A549 (cell line): Measurements from ENCODE around the gene PRRC2B. TPM values are rescaled to one million over a fixed set of nuclear protein-coding genes. Genes with fewer than 3 reads are reported as not detected.

ENCODE experiments used
- ATAC-seq, 2 experiments: fragments of 200-7000 bp in 1 of 2; fragments of >200 bp in 1 of 2; cut with Nextera tagmentation in 1 of 2; cut with Tn5 transposase in 1 of 2; 3 replicates each; pipeline versions ENCODE4 v1.8.0 to v1.9.1; 2018 to 2020; ENCODE audit warnings: mild to moderate bottlenecking in 1 of 2, moderate library complexity in 1 of 2
- CTCF ChIA-PET: fragments of 300-600 bp; sonication (Branson Sonifier 250); formaldehyde crosslinking; extraction: SDS; loops from one replicate; lab custom pipeline; 2021; ENCODE audit warnings: antibody characterized with exemption, inconsistent platforms; lab: Yijun Ruan, JAX
- POLR2A ChIA-PET: fragments of 350-600 bp; formaldehyde crosslinking; extraction: SDS; loops from one replicate; lab custom pipeline; 2021; ENCODE audit warnings: antibody characterized with exemption, inconsistent platforms; lab: Yijun Ruan, JAX
- DNase-seq, 2 experiments: peaks; one replicate each; pipeline versions ENCODE4 v3.0.0 to v3.0.0-alpha.2; 2011 to 2016; ENCODE audit warnings: low read depth in 1 of 2, low spot score in 1 of 2
- FAIRE-seq: peaks from 2 replicates; lab custom pipeline; 2011; peaks lifted over from hg19 to GRCh38; lab: Jason Lieb, UNC
- H3K27ac ChIP-seq, 2 experiments: fragments of >200 bp; sonication (Bioruptor Twin); formaldehyde crosslinking; 3 replicates each; pipeline ENCODE4 v1.5.1; 2016 to 2017
- H3K4me1 ChIP-seq: fragments of >200 bp; sonication (Bioruptor Twin); formaldehyde crosslinking; 3 replicates; pipeline ENCODE4 v1.6.1; 2016
- H3K4me2 ChIP-seq: fragments of >200 bp; sonication (Bioruptor Twin); formaldehyde crosslinking; 3 replicates; pipeline ENCODE4 v1.6.1; 2016
- H3K4me3 ChIP-seq: fragments of >200 bp; sonication (Bioruptor Twin); formaldehyde crosslinking; 3 replicates; pipeline ENCODE4 v1.5.1; 2016
- H3K9me3 ChIP-seq: fragments of >200 bp; sonication (Bioruptor Twin); formaldehyde crosslinking; 3 replicates; pipeline ENCODE4 v1.6.1; 2016
- CBX2 ChIP-seq: fragments of 200-600 bp; sonication (generic); IDR thresholded peaks from 2 replicates; pipeline ENCODE4 v1.6.1; 2016; ENCODE audit warnings: low read depth, mild to moderate bottlenecking, borderline replicate concordance
- CBX8 ChIP-seq: fragments of 200-600 bp; sonication (generic); IDR thresholded peaks from 2 replicates; pipeline ENCODE4 v1.6.1; 2016
- ESRRA ChIP-seq: fragments of 150-350 bp; IDR thresholded peaks from 2 replicates; pipeline ENCODE4 v1.6.1; 2014; ENCODE audit warnings: mild to moderate bottlenecking, low read length, borderline replicate concordance
- FOXS1 ChIP-seq: fragments of 250-450 bp; sonication (Bioruptor Pico); IDR thresholded peaks from 2 replicates; pipeline ENCODE4 v1.5.0; 2020; ENCODE audit warnings: mild to moderate bottlenecking, moderate library complexity
- GATA3 ChIP-seq: IDR thresholded peaks from 2 replicates; pipeline ENCODE4 v1.6.1; 2012; ENCODE audit warnings: borderline replicate concordance
- HDAC2 ChIP-seq: fragments of 200-600 bp; sonication (generic); IDR thresholded peaks from 2 replicates; pipeline ENCODE4 v1.6.1; 2016
- HOXA7 ChIP-seq: fragments of 250-450 bp; sonication (Bioruptor Pico); IDR thresholded peaks from 2 replicates; pipeline ENCODE4 v1.5.0; 2020; ENCODE audit warnings: mild to moderate bottlenecking, moderate library complexity
- HOXB5 ChIP-seq: fragments of 250-450 bp; sonication (Bioruptor Pico); IDR thresholded peaks from 2 replicates; pipeline ENCODE4 v1.5.0; 2020; ENCODE audit warnings: mild to moderate bottlenecking, moderate library complexity
- JUN ChIP-seq, 2 experiments: fragments of >200 bp; sonication (Bioruptor Twin); formaldehyde crosslinking; IDR thresholded peaks; 2 replicates in 1 of 2; 3 replicates in 1 of 2; pipeline ENCODE4 v1.6.1; 2016 to 2017
- MAFK ChIP-seq: fragments of 450-650 bp; IDR thresholded peaks from 2 replicates; pipeline ENCODE4 v1.6.1; 2014; ENCODE audit not compliant: partially characterized antibody
- MAX ChIP-seq: IDR thresholded peaks from 2 replicates; pipeline ENCODE4 v1.6.1; 2012
- MYC ChIP-seq: IDR thresholded peaks from 2 replicates; pipeline ENCODE4 v1.6.1; 2012; ENCODE audit warnings: mild to moderate bottlenecking, inconsistent platforms, low read length, improper control_type of control experiment, borderline replicate concordance
- NFE2L2 ChIP-seq: fragments of 150-350 bp; conservative IDR thresholded peaks from 2 replicates; pipeline ENCODE4 v1.6.1; 2014; ENCODE audit warnings: low read length
- NR3C1 ChIP-seq: fragments of >200 bp; sonication (Bioruptor Twin); formaldehyde crosslinking; IDR thresholded peaks from 3 replicates; pipeline ENCODE4 v1.6.1; 2017
- RCOR1 ChIP-seq: fragments of 150-350 bp; IDR thresholded peaks from 2 replicates; pipeline ENCODE4 v1.6.1; 2014; ENCODE audit warnings: antibody characterized with exemption, low read length, low read depth
- TP53 ChIP-seq: fragments of 250-450 bp; sonication (Bioruptor Pico); IDR thresholded peaks from 2 replicates; pipeline ENCODE4 v1.5.0; 2021; ENCODE audit warnings: mild to moderate bottlenecking, moderate library complexity
- ZC3H11A ChIP-seq: fragments of 450-650 bp; IDR thresholded peaks from 2 replicates; pipeline ENCODE4 v1.6.1; 2014; ENCODE audit warnings: antibody characterized with exemption, mild to moderate bottlenecking
- ZFP36 ChIP-seq: fragments of 450-650 bp; IDR thresholded peaks from 2 replicates; pipeline ENCODE4 v1.6.1; 2014; ENCODE audit warnings: borderline replicate concordance; ENCODE audit not compliant: partially characterized antibody
- ZNF302 ChIP-seq: fragments of 250-450 bp; sonication (Bioruptor Pico); IDR thresholded peaks from 2 replicates; pipeline ENCODE4 v1.9.0; 2021; ENCODE audit warnings: inconsistent platforms, mild to moderate bottlenecking, moderate library complexity
- whole genome bisulfite sequencing: methylation state at CpG from one replicate; pipeline ENCODE4 v1.1.6; 2017; ENCODE audit errors: missing lambda C conversion rate; 5-methylcytosine and 5-hydroxymethylcytosine counted together
- polyA plus RNA-seq, 4 experiments: library from polyadenylated mRNA; depleted of rRNA in 3 of 4; stranded (reverse); fragments of >200 nt; fragmentation: RNase III in 1 of 4; extraction: RNeasy Plus Mini Kit Qiagen cat#74134 plus additional on column Dnase treatment in 1 of 4; gene quantifications; 2 replicates in 3 of 4; 3 replicates in 1 of 4; pipeline ENCODE4 v1.2.3, GENCODE V29; 2011 to 2017
- TF ChIP-seq, protein P1 (sequence below): fragments of 200-600 bp; sonication (generic); IDR thresholded peaks from 2 replicates; pipeline ENCODE4 v1.6.1; 2016; ENCODE audit warnings: antibody characterized with exemption, mild to moderate bottlenecking, moderate library complexity
- TF ChIP-seq, protein P2 (sequence below): fragments of 150-350 bp; IDR thresholded peaks from 2 replicates; pipeline ENCODE4 v1.6.1; 2014; ENCODE audit warnings: low read depth, mild to moderate bottlenecking, low read length

PRRC2B gene
- polyA plus RNA-seq, 2 of the 4 experiments (the other 2 are of a cell fraction): 35.6 to 47.3 TPM

DNA sequence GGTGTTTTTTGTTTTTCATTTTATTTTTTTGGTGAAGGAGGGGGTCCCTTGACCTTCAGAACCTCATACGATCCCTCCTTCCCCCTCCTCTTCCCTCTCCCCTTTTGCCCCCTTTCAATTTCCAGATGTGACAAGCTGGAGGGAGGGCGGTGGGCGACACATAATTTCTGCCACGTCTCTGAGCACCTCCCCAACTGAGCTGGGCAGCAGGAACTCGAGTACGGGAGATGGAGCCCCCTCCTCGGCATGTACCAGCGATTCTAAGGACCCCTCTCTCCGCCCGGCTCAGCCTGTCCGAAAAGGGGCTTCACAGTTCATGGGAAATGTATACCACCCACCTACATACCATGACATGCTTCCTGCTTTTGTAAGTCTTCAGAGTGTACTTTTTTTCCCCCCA, 52.4 kb downstream of the PRRC2B start:
- H3K27ac ChIP-seq: no peak overlapping the region
- 92% methylated on average over 11 of the region's 11 CpGs for WGBS
- TF ChIP-seq MAX (no peak), CBX2 (no peak), TP53 (CRISPR knock-in tag) (no peak), RCOR1 (no peak), CBX8 (no peak), MYC (no peak), JUN (IDR thresholded peaks at IDR 0.05) (no peak), ZC3H11A (no peak), ZFP36 (no peak)
- TF ChIP-seq, protein P1, sequence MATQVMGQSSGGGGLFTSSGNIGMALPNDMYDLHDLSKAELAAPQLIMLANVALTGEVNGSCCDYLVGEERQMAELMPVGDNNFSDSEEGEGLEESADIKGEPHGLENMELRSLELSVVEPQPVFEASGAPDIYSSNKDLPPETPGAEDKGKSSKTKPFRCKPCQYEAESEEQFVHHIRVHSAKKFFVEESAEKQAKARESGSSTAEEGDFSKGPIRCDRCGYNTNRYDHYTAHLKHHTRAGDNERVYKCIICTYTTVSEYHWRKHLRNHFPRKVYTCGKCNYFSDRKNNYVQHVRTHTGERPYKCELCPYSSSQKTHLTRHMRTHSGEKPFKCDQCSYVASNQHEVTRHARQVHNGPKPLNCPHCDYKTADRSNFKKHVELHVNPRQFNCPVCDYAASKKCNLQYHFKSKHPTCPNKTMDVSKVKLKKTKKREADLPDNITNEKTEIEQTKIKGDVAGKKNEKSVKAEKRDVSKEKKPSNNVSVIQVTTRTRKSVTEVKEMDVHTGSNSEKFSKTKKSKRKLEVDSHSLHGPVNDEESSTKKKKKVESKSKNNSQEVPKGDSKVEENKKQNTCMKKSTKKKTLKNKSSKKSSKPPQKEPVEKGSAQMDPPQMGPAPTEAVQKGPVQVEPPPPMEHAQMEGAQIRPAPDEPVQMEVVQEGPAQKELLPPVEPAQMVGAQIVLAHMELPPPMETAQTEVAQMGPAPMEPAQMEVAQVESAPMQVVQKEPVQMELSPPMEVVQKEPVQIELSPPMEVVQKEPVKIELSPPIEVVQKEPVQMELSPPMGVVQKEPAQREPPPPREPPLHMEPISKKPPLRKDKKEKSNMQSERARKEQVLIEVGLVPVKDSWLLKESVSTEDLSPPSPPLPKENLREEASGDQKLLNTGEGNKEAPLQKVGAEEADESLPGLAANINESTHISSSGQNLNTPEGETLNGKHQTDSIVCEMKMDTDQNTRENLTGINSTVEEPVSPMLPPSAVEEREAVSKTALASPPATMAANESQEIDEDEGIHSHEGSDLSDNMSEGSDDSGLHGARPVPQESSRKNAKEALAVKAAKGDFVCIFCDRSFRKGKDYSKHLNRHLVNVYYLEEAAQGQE: no peak
- H3K4me1 ChIP-seq: no peaks in the 10 kb centered on the region
- no peak overlapping the region for H3K4me3 ChIP-seq
- FAIRE-seq (no peak), ATAC-seq (no peak), DNase-seq (no peak)
- no peaks in the 10 kb centered on the region for H3K9me3 ChIP-seq
- CTCF ChIA-PET: interaction anchor here (0.6 to 1.4 kb wide), 3 partner anchors 9 to 35 kb away, joined by 3 read pairs; no protein-coding TSS in a partner anchor
- POLR2A ChIA-PET: no interaction called here
- no peak overlapping the region for H3K4me2 ChIP-seq

- no peak for DNase-seq
- no peak; a peak in 1 of 6 replicates for ATAC-seq
- ChIA-PET CTCF (interaction anchor here (0.6 to 1.7 kb wide), 7 partner anchors 9 to 97 kb away, joined by 3 to 14 read pairs (median 3); no protein-coding TSS in a partner anchor), POLR2A (no interaction called here)
- Histone ChIP-seq H3K27ac (no peak overlapping the region), H3K9me3 (no peaks in the 10 kb centered on the region), H3K4me3 (no peak overlapping the region), H3K4me2 (no peak overlapping the region), H3K4me1 (no peaks in the 10 kb centered on the region)
- 90% methylated on average over 8 of the region's 8 CpGs for WGBS
- TF ChIP-seq HOXA7 (CRISPR knock-in tag): no peak
- no peak for TF ChIP-seq HOXB5
- no peak for TF ChIP-seq FOXS1 (CRISPR knock-in tag)
- TF ChIP-seq GATA3: no peak
- TF ChIP-seq MAFK: no peak
- TF ChIP-seq TP53 (CRISPR knock-in tag): no peak
- TF ChIP-seq NR3C1: no peak
- TF ChIP-seq ESRRA: no peak
- TF ChIP-seq NFE2L2: no peak
- TF ChIP-seq HDAC2: no peak
- FAIRE-seq: no peak
Measured at GRCh38 chr9:131447148-131447547, 53.3 kb downstream of the PRRC2B start.

DNA sequence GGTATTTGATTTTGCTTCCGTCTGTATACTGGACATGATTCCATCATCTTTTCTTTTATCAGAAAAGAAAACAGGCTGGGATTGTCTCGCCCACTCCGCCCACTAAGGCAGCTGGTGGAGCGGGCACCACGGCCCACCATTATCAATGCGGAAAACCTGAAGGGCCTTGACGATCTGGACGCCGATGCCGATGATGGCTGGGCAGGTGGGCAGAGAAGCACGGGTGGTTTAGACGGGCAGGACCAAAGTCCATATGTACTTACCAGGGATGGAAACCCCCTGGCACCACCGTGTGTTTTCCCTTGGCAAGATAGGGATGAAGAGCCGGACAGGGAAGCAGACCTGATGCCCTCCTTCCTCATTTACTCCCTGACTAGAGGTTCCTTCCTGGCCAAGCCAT, 53.7 kb downstream of the PRRC2B start:
- POLR2A ChIA-PET: no interaction called here

More for the DNA sequence above, 53.7 kb downstream of the PRRC2B start:
- H3K4me1 ChIP-seq: no peaks in the 10 kb centered on the region
- no peak; a peak in 1 of 6 replicates for ATAC-seq
- no peak for DNase-seq
- no peak for FAIRE-seq
- CTCF ChIA-PET: interaction anchor here (0.6 to 1.7 kb wide), 4 partner anchors 9 to 98 kb away, joined by 3 to 14 read pairs (median 4); no protein-coding TSS in a partner anchor
- H3K4me2 ChIP-seq: no peak overlapping the region
- WGBS: 87% methylated on average over 14 of the region's 14 CpGs
- TF ChIP-seq, protein P2, sequence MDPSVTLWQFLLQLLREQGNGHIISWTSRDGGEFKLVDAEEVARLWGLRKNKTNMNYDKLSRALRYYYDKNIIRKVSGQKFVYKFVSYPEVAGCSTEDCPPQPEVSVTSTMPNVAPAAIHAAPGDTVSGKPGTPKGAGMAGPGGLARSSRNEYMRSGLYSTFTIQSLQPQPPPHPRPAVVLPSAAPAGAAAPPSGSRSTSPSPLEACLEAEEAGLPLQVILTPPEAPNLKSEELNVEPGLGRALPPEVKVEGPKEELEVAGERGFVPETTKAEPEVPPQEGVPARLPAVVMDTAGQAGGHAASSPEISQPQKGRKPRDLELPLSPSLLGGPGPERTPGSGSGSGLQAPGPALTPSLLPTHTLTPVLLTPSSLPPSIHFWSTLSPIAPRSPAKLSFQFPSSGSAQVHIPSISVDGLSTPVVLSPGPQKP: no peak
- TF ChIP-seq ZNF302 (no peak), HDAC2 (no peak)
- no peak overlapping the region for H3K27ac ChIP-seq
- H3K9me3 ChIP-seq: no peaks in the 10 kb centered on the region
- H3K4me3 ChIP-seq: no peak overlapping the region
